Germinal center (tissue), 1 donor: ENCODE results near the gene GLMP.
A peak's percentile ranks its signal among the peaks of the same experiment; 100 is the strongest.
"Not testable (repeated sequence)": the region's sequence is repeated elsewhere in the genome, so short reads cannot be mapped to it uniquely, and the experiment has no call there.

Experiments
- DNase-seq: peaks from one replicate; pipeline ENCODE4 v3.0.0; 2012; ENCODE audit warnings: mixed read lengths, low spot score

Gene GLMP, protein sequence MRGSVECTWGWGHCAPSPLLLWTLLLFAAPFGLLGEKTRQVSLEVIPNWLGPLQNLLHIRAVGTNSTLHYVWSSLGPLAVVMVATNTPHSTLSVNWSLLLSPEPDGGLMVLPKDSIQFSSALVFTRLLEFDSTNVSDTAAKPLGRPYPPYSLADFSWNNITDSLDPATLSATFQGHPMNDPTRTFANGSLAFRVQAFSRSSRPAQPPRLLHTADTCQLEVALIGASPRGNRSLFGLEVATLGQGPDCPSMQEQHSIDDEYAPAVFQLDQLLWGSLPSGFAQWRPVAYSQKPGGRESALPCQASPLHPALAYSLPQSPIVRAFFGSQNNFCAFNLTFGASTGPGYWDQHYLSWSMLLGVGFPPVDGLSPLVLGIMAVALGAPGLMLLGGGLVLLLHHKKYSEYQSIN

DNA sequence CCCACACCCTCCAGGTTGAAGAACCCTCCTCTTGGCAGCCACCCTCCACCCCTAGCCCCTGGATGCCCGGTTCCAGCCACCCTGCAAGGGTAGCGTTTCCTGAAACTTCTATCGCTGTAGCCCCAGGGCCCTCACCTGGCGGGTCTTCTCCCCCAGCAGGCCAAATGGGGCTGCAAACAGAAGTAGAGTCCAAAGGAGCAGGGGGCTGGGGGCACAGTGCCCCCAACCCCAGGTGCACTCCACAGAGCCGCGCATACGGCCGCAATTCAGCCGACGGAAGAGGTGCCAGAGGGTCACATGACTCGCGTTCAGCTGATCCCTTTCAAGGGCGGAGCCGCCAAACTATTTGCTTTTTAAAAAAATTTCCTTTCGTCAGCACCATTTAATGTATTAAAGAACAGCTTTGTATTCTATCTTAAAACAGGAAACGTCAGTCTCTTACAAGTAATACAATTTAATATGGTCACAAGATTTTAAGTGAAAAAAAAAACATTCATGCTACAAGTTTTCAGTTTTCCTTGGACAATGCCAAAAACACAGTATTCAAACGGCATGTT, at the start of gene GLMP:
GLMP (minus strand) TSS at position 289 of the 557 bp plus-strand sequence; CDS start at position 255, 34 bp downstream.
- DNase-seq, result peak; percentile 62

DNA sequence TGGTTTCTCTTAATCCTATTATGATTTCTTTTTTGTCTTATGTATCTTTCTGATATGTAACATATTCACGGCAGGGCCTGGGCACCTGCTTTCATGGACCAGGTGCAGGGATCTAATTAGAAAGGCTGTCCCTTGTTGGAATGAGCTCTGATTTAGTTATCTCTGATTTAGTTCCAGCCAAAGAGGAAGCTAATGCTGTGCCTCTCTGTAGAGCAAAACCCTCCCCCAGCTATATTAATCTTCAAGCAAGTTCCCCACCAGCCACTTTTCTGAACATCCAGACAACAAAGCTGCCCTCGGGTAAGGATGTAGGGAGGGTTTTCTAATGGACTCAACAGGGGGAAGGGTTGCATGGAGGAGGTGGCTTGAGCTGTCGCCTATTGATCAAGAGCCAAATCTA, 48.9 kb upstream of the GLMP start:
- DNase-seq, result no peak

DNA sequence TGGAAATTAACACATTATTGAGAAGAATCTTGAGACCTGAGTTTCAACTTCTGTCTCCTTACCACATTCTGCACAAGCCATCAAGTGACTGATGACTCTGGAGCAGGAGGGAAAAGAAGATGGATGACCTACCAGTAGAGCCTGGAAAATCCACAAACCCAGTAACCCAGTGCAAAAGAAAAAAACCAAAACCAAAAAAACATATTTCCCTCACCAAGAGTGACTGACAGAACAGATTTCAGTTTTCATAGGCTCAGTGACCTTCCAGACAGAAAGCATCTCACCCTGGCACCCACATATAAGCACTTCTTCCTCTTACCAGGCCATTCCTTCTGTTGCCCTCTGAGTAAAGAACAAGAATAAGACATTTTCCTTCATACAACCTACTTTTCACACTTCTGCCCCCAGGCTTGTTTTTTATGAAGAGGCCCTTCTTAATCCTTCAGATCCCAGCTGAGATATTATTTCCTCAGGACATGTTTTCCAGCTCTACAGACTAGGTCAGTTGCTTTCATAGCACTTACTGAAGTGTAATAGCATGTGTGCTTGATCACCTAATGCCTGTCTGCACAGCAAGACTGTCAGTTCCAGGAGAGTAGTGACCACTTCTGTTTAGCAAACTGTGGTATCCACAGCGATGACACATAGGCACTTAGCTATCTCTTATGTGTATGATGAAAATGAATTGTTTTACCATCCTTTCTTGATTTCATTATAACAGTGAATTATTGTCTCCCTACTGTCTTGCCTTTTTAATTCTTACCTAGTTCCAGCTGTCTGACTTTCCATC, 46.9 kb upstream of the GLMP start:
- no peak for DNase-seq

DNA sequence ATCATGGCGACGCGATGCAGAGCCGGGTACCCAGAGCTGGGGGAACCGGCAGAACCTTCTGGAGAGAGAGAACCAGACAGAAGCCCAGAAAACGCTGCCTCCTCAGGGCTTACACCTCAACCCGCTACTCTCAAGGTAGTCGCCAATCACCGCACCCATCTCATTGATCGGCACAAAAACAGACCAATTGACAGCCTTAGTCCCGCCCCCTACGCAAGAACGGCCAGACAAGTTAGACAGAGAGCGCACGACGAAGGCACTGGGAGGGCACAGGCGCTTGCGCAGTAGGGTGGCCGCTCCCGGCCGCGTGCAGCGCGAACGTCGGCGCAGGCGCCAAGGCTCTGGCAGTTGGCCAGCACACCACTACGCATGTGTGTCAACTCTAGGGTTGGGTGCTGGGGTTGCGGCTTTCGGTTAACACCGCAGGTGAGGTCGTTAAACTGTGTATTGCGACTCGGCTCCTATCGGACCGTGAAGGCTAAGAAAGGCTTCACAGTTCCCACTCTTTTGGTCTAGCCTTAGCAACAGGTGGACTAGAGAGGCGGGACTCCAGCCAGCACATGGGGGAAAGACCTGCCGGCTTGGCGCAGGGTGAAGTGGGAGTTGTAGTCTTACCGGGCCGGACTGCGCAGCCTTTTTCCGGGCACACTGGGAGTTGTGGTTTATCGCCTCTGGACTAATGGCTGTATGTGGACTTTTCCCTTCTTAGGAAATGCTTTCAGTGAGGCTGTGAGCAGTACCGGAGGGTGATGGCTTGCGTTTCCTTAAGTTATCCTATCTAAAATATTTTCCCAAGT, 42.9 kb upstream of the GLMP start, which contains the start of the genes CCT3 and TSACC:
CCT3 (minus strand) TSS at position 113 of the 797 bp plus-strand sequence; CDS start at position 5, 108 bp downstream.
TSACC (plus strand) TSS at position 347 of the 797 bp plus-strand sequence. CDS start 1,232 bp downstream, outside the sequence.
- peak; percentile 99 for DNase-seq

DNA sequence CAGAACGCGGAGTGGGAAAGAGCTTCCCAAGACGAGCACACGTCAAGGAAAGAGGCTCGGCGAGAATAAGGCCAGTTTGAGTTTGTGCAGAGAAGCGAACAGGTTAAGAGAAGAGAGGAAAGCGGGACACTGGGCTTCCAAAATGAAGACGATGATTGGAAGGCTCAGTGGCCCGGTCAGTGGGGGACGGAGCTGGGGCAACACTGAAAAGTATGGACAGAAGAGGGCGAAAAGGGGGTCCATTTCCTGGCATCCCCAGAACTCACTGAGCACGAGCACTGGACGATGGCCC, 42.4 kb upstream of the GLMP start:
- DNase-seq, result no peak

DNA sequence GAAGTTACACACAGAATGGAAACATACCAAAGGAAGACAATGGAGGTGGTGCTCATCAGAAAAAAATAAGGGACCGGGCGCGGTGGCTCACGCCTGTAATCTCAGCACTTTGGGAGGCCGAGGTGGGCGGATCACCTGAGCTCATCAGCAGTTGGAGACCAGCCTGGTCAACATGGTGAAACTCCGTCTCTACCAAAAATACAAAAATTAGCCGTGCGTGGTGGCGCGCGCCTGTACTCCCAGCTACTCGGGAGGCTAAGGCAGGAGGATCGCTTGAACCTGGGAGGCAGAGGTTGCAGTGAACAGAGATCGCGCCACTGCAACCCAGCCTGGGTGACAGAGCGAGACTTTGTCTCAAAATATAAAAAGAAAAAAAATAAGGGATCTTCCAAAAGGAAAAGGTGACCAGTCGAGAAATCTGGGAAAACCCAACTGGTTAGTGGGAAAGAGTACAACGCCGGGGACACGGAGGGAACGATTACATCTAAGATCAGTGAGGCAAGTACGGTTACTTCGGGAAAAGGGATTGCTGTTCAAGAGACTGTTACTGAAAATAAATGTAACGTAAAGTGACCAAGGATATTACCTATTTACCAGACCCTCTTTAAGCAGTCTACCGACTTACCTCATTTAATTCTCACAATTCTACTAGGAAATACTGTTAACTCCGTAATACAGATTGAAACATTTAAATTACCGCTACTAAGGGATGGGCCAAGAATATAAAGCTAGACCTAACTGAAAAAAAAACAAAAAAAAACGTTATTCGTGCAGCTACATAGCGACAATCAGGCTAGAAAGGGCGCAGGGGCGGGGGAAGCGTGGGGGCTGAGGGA, 41.8 kb upstream of the GLMP start:
- DNase-seq, result no peak

DNA sequence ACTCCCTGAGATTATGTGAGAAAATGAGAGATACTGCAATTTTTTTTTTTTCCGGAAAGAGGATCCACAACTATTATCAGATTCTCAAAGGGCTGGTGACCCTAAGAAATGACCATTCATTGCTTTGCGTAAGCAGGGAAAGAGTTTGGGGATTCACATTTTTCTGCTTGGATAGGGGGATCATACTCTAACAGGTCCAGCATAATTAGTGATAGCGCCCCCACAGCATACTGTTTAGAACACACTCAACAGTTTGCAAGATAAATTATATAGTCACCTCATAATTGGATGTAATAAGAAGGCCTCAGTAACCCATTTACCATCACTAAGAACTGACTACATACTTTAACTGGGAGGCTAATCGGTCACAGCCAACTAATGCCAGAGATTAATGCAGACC, 40.8 kb upstream of the GLMP start:
- no peak for DNase-seq

DNA sequence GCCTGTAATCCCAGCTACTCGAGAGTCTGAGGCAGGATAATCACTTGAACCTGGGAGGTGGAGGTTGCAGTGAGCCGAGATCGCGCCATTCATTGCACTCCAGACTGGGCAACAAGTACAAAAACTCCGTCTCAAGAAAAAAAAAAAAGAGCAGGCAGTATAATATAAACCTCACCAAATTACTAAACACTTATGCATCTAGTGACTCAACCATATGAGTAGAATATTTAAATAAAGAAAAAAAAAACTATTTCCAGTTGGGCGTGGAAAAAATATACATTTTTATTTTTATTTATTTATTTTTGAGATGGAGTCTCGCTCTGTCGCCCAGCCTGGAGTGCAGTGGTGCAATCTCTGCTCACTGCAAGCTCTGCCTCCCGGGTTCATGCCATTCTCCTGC, 27.7 kb upstream of the GLMP start:
- not testable (repeated sequence) for DNase-seq

DNA sequence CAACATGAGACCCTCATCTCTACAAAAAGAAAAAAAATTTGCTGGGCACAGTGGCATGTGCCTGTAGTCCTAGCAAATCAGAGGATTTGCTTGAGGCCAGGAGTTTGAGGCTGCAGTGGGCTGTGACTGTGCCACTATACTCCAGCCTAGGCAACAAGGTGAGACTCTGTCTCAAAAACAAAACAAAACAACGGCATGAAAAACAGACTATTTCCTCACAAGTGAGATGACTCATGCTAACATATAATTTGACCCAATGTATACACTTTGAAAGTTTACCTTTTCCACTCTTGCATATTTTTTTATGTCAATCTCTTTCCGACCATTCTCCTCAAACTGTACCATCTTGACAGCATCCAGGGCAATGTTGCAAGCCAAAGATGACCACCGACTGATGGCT, 25.1 kb upstream of the GLMP start:
- DNase-seq, result no peak

DNA sequence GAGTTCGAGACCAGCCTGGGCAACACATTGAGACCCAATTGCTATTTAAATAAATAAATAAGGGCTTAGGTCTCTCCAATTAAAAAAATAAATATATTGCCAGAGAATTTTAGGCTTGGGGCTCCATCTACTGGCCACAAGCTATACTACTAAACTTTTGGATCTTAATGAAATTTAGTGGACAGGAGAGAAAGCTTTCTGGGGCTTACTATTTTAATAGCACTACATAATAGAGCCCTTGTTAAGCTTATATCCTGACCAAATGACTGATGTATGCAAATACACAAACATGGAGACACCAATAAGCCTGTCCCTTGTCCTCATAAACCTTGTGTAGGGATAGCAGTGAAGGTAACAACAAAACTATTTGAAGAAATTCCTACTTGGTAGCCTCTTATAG, 24.2 kb upstream of the GLMP start:
- peak; percentile 45 for DNase-seq

DNA sequence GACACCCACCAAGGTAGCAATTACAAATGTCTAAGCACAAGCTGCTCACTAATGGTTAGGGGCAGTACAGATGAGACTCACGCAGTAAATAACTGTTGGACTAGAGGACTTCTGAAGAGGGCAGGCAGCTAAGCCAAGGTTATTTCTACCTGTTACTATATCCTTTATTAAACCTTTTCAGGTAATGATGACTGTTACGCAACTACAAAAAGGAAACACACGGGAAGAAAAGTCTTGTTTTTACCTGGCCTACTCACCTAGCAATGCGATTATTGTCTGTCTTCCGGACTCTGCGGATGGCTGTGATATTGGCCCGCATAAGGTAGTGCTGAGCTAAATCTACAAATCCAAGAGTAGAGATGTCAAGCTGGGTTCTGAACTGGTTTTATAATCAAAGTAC, 21.4 kb upstream of the GLMP start:
- DNase-seq, result no peak

DNA sequence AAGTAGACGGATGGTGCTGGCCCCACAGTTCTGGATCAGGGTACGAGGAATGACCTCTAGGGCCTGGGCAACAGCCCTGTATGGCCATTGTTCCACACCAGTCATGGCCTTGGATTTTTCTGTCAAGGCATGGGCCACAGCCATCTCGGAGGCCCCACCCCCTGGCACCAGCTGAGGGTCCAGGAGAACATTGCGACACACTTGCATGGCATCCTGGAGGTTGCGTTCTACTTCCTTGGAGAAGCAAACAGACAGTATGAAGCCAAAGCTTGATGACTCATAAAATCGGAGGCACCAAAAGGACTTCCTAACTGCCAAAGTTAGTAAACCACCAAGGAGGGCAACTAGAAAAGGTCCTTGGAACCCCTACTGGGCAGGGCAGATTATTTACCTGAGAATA, 15.5 kb upstream of the GLMP start:
- no peak for DNase-seq

DNA sequence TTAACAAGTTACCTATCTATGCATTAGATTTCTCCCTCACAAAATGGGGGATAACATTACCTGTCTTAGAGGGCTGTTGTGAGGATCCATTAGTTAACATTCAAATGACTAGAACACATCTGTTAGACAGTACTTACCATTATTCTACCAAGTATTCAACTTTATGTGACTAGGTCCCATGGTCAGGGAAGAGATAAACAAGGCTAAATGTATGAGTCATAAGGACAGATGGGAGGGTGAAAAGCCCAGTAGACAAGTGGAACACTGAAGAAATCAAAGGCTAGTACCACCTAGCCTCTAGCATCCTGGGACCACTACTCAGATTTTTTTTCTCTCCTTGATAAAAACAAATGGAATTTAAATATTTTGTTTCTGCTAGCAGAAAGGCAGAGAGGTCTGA, 12.6 kb upstream of the GLMP start:
- no peak for DNase-seq

DNA sequence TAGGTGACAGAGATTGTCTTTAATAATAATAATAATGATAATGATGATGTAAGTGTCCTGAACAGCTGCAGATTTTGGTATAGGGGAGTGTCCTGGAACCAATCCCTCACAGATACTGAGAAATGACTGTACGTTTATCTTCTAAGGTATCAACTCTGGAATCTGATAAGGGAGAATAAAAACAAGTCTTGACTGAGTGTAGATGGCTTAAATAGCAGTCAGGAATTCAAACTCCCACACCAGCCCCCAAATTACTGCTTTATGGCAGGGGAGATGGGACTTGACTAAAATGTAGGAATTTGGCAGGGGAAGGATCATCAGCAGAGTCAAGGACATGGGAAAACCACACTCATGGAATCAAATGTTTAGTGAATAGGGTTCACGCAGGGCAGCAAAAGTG, 9.7 kb upstream of the GLMP start:
- DNase-seq, result no peak

DNA sequence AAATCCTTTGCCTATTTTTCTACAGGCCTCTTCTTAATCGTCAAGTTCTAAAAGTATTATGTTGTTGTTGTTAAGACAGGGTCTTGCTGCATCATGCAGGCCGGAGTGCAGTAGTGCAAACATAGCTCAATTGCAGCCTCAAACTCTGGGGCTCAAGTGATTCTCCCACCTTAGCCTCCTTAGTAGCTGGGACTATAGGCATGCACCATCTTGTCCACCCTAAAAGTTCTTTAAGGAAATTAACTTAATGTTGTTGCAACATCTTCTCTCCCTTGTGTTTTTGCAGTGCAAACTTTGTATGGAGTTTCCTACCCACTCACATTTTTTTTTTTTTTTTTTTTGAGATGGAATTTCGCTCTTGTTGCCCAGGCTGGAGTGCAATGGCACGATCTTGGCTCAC, 7.8 kb upstream of the GLMP start:
- no peak for DNase-seq

DNA sequence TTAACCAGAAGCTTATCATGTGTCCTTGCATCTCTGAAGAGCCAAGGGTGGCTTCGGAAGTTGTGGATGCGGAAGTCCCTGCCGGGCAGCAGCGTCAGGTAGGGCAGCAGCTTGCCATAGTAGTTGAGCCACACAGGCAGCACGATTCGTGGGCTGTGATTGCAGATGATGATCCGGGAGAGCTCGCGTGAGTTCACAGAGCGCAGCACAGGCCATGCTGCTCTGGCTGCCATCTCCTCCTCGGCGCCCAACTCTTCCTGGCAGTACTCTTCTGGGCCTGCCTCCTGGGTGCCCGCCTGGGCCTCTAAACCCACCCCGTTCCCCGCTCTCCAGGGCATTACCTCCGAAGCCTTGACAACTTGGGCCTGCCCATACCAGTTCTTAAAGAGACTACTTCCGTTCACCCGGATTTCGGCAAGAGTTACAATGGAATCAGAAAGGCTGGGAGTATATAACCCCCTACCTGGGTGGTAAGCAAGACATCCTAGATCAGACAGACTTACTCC, 3.4 kb upstream of the GLMP start, which contains the start of gene VHLL:
VHLL (minus strand) TSS at position 456 of the 506 bp plus-strand sequence; CDS start at position 338, 118 bp downstream.
- DNase-seq, result no peak

DNA sequence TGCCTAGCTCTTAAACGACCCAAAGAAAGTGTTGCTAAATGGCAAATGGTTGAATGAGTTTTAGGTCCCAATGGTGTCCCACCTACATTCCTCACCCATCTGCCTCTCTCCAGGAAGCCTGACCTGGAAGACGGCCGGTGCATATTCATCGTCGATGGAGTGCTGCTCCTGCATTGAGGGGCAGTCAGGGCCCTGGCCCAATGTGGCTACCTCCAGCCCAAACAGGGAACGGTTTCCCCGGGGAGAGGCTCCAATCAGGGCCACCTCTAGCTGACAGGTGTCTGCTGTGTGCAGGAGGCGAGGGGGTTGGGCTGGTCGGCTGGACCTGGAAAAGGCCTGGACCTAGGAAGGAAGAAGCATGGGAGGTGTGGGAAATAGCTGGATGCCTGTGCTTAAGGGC, 1.6 kb downstream of the GLMP start:
- no peak for DNase-seq

DNA sequence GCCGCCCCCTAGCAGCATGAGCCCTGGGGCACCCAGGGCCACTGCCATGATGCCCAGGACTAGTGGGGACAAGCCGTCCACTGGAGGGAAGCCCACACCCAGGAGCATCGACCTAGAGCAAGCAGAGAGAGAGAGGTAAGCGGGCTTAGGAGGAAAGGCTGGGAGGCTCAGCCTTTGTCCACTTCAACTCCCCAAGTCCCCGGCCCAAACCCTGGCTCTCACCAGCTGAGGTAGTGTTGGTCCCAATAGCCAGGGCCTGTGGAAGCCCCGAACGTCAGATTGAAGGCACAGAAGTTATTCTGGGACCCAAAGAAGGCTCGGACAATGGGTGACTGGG, 2.4 kb downstream of the GLMP start:
- no peak for DNase-seq

DNA sequence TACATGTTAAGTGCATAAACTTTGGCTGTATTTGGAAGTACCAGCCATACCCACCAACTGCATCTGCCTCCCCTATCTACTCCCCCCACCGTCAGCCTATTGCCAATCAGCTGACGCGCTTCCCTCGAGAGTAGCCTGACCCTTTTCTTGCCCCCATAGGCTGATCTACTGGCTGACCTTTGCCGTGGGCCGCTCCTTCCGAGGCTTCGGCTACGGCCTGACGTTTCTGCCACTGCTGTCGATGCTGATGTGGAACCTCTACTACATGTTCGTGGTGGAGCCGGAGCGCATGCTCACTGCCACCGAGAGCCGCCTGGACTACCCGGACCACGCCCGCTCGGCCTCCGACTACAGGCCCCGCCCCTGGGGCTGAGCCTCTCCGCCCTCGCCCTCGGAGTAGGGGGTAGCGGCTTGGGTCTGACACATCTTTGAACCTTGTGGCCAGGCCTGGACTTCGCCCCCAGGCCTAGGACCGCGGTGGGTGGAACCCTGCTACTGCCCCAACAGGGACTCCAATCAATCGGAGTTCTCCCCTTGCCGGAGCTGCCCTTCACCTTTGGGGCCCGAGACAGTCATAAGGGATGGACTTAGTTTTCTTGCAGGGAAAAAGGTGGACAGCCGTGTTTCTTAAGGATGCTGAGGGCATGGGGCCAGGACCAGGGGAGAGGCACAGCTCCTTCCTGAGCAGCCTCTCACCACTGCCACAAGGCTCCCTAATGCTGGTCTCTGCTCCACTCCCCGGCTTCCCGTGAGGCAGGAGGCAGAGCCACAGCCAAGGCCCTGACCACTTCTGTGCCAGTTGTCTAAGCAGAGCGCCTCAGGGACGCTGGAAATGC, 4.0 kb downstream of the GLMP start:
- DNase-seq, result peak; percentile 68

DNA sequence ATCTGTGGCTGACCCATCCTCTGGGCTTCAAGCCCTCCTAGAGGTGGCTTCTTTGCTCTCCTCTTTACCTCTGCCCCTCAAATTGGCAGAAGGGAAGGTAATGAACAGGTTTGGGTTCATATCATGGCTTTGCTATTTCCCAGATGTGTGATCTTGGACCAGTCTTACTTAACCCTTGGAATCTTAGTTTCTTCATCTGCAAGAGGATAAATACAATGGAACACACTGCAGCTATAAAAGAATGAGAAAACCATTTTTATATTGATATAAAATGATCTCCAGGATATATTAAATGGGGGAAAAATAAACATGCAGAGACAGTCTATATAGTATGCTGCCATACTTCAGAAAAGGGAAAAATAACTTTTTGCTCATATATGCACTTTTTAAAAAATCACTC, 5.6 kb downstream of the GLMP start:
- no peak for DNase-seq
